ENCODE measurements around the gene HSPA12B. TPM values are rescaled to one million over a fixed set of nuclear protein-coding genes. Genes with fewer than 3 reads are reported as not detected.
A peak's percentile ranks its signal among the peaks of the same experiment; 100 is the strongest.

The HSPA12B gene
- total and polyA plus RNA-seq, 2 of the 13 experiments (the other 11 are each of a cell fraction or from before 2014, with no cell fraction given): 0.01 TPM; not detected in 1

- TF ChIP-seq KIAA2018 (CRISPR knock-in tag; IDR thresholded peaks at IDR 0.05; ENCODE audit: borderline replicate concordance): no peak
- TF ChIP-seq TSC22D2 (CRISPR knock-in tag; IDR thresholded peaks at IDR 0.05; ENCODE audit: borderline replicate concordance): no peak
- peak; percentile 38; the same call in 1 of the 2 replicates for TF ChIP-seq KDM5B (CRISPR knock-in tag; IDR thresholded peaks at IDR 0.05; ENCODE audit: borderline replicate concordance)
- peak; percentile 45; the same call in 1 of the 2 replicates for TF ChIP-seq ZFY (CRISPR knock-in tag; IDR thresholded peaks at IDR 0.05)
- no peak for TF ChIP-seq IRX3 (CRISPR knock-in tag; IDR thresholded peaks at IDR 0.05; ENCODE audit: borderline replicate concordance, low read depth)
- no peak for TF ChIP-seq KLF9 (CRISPR knock-in tag; IDR thresholded peaks at IDR 0.05; ENCODE audit: low read depth)
- 0 out of 2 replicates have a peak, but pooled peaks have one; percentile 8 for TF ChIP-seq ZNF362 (CRISPR knock-in tag; IDR thresholded peaks at IDR 0.05; ENCODE audit: borderline replicate concordance)
- 0 out of 4 replicates have a peak, but pooled peaks of 1 of the 2 experiments have one; percentile 25 for TF ChIP-seq HMGXB4 (CRISPR knock-in tag; IDR thresholded peaks at IDR 0.05; ENCODE audit: borderline replicate concordance in 1 of 2, low read depth in 1 of 2)
- TF ChIP-seq MNT (IDR thresholded peaks at IDR 0.05): no peak
- TF ChIP-seq ZNF792 (CRISPR knock-in tag; IDR thresholded peaks at IDR 0.05): no peak
- TF ChIP-seq SIX1 (CRISPR knock-in tag; IDR thresholded peaks at IDR 0.05; ENCODE audit: borderline replicate concordance): no peak
- TF ChIP-seq ZFP36L2 (CRISPR knock-in tag; IDR thresholded peaks at IDR 0.05): no peak
Observed at GRCh38 chr20:3777716-3778629, 45.5 kb downstream of the HSPA12B start (continued).

Data from HepG2 (cell line).